WERI-Rb-1 (cell line): ENCODE data around the gene CHRNB4.
"Not testable (repeated sequence)": the region's sequence is repeated elsewhere in the genome, so short reads cannot be mapped to it uniquely, and the experiment has no call there.

ENCODE experiments used
- DNase-seq: peaks from one replicate; pipeline ENCODE4 v3.0.0-alpha.2; 2020
- H3K27ac ChIP-seq: fragments of 250-450 bp; sonication (Bioruptor Pico); 2 replicates; pipeline ENCODE4 v1.5.1; 2020; ENCODE audit warnings: mild to moderate bottlenecking, moderate library complexity
- H3K27me3 ChIP-seq: fragments of 250-450 bp; sonication (Bioruptor Pico); 2 replicates; pipeline ENCODE4 v1.5.1; 2021; ENCODE audit warnings: mild to moderate bottlenecking, low read depth, moderate library complexity; ENCODE audit not compliant: insufficient read depth, severe bottlenecking
- H3K36me3 ChIP-seq: fragments of 250-450 bp; sonication (Bioruptor Pico); 2 replicates; pipeline ENCODE4 v1.5.1; 2020; ENCODE audit warnings: mild to moderate bottlenecking, moderate library complexity
- H3K4me3 ChIP-seq: 2 replicates; pipeline ENCODE4 v1.5.1; 2011; ENCODE audit warnings: low read depth, mild to moderate bottlenecking, control low read depth, low read length
- H3K9me3 ChIP-seq: fragments of 250-450 bp; sonication (Bioruptor Pico); 2 replicates; pipeline ENCODE4 v1.5.1; 2021; ENCODE audit warnings: mild to moderate bottlenecking, moderate library complexity; ENCODE audit not compliant: severe bottlenecking
- TF ChIP-seq, protein P1 (sequence below): IDR thresholded peaks from 2 replicates; pipeline ENCODE4 v1.5.1; 2011; ENCODE audit warnings: low read depth, mild to moderate bottlenecking, control low read depth, inconsistent platforms, low read length

CHRNB4 gene

DNA sequence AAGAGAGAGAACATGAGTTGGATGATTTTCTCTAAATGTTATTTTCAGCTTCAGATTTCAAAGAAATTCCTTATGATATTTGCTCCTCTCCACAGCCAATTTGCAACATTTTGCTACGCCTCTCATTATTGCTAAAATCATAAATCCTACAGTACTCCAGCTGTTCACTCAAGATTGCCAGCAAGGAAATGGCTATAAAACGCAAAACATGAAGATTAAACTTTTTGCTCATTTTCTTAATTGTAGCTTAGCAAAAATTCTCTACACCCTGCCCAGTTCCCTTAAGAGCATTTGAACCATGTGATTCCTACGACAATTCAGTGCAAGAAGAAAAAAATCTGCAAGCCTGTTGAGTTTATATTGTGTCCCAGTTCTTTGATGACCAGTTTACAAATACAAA is 27.0 kb downstream of the CHRNB4 start:
- Histone ChIP-seq H3K4me3 (no peak overlapping the region), H3K36me3 (peaks cover 50% of the 10 kb centered on the region)
- TF ChIP-seq, protein P1, sequence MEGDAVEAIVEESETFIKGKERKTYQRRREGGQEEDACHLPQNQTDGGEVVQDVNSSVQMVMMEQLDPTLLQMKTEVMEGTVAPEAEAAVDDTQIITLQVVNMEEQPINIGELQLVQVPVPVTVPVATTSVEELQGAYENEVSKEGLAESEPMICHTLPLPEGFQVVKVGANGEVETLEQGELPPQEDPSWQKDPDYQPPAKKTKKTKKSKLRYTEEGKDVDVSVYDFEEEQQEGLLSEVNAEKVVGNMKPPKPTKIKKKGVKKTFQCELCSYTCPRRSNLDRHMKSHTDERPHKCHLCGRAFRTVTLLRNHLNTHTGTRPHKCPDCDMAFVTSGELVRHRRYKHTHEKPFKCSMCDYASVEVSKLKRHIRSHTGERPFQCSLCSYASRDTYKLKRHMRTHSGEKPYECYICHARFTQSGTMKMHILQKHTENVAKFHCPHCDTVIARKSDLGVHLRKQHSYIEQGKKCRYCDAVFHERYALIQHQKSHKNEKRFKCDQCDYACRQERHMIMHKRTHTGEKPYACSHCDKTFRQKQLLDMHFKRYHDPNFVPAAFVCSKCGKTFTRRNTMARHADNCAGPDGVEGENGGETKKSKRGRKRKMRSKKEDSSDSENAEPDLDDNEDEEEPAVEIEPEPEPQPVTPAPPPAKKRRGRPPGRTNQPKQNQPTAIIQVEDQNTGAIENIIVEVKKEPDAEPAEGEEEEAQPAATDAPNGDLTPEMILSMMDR, result no peak

DNA sequence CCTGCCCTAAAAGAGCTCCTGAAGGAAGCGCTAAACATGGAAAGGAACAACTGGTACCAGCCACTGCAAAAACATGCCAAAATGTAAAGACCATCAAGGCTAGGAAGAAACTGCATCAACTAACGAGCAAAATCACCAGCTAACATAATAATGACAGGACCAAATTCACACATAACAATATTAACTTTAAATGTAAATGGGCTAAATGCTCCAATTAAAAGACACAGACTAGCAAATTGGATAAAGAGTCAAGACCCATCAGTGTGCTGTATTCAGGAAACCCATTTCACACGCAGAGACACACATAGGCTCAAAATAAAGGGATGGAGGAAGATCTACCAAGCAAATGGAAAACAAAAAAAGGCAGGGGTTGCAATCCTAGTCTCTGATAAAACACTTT is 31.5 kb downstream of the CHRNB4 start:
- not testable (repeated sequence) for H3K9me3 ChIP-seq, H3K27me3 ChIP-seq, H3K27ac ChIP-seq, H3K4me3 ChIP-seq, DNase-seq
- peaks cover 52% of the 10 kb centered on the region for H3K36me3 ChIP-seq

More for the DNA sequence above, 27.0 kb downstream of the CHRNB4 start:
- DNase-seq, result no peak
- Histone ChIP-seq H3K27ac (no peak overlapping the region), H3K9me3 (peaks cover 3% of the 10 kb centered on the region), H3K27me3 (no peaks in the 10 kb centered on the region)

DNA sequence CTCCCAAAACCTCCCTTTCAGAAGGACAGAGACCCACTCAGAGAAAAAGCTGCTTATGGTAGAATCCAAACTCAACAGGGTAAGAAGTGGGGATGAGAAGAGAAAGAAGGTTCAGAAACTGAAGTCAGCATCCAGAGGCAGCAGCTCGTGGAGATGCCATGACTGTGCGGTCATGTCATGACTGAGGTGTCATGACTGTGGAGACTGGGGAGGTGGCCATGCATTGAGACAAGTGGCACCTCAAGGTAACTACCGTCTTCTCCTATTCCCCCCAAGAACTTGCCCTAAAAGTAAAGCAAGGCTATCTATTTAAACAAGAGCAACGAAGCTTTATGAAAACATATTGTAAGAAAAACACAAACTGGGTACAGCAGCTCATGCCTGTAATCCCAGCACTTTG is 35.3 kb downstream of the CHRNB4 start:
- Histone ChIP-seq H3K9me3 (no peaks in the 10 kb centered on the region), H3K4me3 (no peak overlapping the region), H3K36me3 (peaks cover 74% of the 10 kb centered on the region), H3K27ac (no peak overlapping the region), H3K27me3 (no peaks in the 10 kb centered on the region)
- DNase-seq, result no peak
- TF ChIP-seq, protein P1, result no peak

DNA sequence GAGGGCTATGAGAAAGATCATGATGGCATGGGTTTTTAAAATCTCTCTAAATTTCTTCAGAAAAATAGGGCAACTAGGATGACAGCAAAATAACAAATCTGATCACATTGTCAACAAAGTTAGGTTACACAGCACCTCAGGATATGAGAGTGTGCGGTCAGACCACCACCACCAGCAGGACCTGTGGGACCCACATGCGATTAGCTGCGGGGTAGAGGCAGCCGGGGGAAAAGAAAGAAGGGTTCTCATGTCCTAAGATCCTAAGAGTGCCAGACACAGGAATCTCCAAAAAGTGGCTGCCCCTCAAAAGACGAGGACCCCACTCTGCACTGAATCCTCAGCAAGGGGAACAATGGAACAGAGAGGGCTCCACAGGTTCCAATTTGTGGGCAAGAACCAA is 35.8 kb downstream of the CHRNB4 start:
- no peak for DNase-seq
- Histone ChIP-seq H3K27me3 (no peaks in the 10 kb centered on the region), H3K36me3 (peaks cover 79% of the 10 kb centered on the region), H3K9me3 (no peaks in the 10 kb centered on the region), H3K27ac (no peak overlapping the region), H3K4me3 (no peak overlapping the region)
- TF ChIP-seq, protein P1, result no peak

DNA sequence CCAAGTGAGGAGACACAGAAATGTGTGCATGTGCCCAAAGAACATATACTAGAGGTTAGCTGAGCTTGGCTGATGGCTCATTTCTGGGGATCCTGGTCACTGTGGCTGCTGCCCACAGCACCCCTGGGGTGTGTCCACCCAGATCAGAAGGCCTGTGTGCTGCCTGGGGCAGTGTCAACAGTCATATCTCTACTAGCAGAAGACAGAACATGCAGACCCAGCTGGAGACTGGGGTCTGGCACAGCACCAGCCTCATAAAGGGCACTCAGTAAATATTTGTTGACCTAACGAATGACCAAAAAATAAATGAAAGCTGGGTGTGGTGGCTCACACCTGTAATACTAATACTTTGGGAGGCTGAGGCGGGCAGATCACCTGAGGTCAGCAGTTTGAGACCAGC is 36.6 kb downstream of the CHRNB4 start:
- no peak overlapping the region for H3K27ac ChIP-seq
- no peaks in the 10 kb centered on the region for H3K27me3 ChIP-seq
- DNase-seq, result no peak
- no peaks in the 10 kb centered on the region for H3K9me3 ChIP-seq
- peaks cover 82% of the 10 kb centered on the region for H3K36me3 ChIP-seq
- H3K4me3 ChIP-seq, result no peak overlapping the region
- TF ChIP-seq, protein P1, result no peak

DNA sequence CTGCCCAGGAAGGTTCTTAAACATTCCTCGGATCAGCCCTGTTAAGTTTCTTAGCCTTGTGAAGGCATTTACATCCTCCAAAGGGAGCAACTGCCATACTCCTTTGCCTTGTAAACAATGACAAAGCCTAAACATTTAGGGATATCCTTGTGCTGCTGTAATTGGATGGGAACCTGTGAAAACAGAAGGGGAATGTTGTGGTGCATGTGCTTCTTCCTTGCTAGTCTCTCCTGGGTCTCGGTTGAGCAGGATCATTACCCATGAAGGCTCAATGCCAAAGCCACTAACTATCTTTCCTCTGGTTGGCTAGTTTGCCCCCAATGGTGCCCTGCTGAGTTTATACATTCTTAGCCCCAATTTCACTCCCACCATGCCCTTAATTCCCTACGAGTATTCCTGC is 37.5 kb downstream of the CHRNB4 start:
- no peaks in the 10 kb centered on the region for H3K27me3 ChIP-seq
- TF ChIP-seq, protein P1, result no peak
- H3K36me3 ChIP-seq, result peaks cover 84% of the 10 kb centered on the region
- H3K9me3 ChIP-seq, result no peaks in the 10 kb centered on the region
- no peak overlapping the region for H3K27ac ChIP-seq
- DNase-seq, result no peak
- no peak overlapping the region for H3K4me3 ChIP-seq
